ENCODE results near the gene USHBP1. TPM values are rescaled to one million over a fixed set of nuclear protein-coding genes. Genes with fewer than 3 reads are reported as not detected.

The USHBP1 gene
- polyA plus RNA-seq, 6 donors from 2014 or later, result not detected

- peaks cover 0 to 2% (median 0%) of the 10 kb centered on the region in 7 donors for H3K9me3 Mint-ChIP-seq
- peak within 1 kb of the TSS; percentile 95 to 99 (median 98) for H3K27ac Mint-ChIP-seq
- peaks cover 6 to 26% (median 8%) of the 10 kb centered on the region in 3 donors for H3K4me1 Mint-ChIP-seq
- H3K36me3 Mint-ChIP-seq, result peaks cover 8 to 18% of the 10 kb centered on the region in 2 donors
- peak within 1 kb of the TSS; percentile 82 to 98 (median 92) for H3K4me3 Mint-ChIP-seq
- DNase-seq, result peak; percentile 86
- H3K27me3 Mint-ChIP-seq, result no peaks in the 10 kb centered on the region
- ATAC-seq (ENCODE audit: low read depth in 2 of 2), result peak; percentile 97 to 98
Observed at GRCh38 chr19:17215127-17215971, 49.2 kb downstream of the USHBP1 start, which contains the start of gene USE1. Gene USE1, plus strand, starts transcription at chr19:17215357. Its CDS starts 49 bp downstream, at chr19:17215406.

DNA sequence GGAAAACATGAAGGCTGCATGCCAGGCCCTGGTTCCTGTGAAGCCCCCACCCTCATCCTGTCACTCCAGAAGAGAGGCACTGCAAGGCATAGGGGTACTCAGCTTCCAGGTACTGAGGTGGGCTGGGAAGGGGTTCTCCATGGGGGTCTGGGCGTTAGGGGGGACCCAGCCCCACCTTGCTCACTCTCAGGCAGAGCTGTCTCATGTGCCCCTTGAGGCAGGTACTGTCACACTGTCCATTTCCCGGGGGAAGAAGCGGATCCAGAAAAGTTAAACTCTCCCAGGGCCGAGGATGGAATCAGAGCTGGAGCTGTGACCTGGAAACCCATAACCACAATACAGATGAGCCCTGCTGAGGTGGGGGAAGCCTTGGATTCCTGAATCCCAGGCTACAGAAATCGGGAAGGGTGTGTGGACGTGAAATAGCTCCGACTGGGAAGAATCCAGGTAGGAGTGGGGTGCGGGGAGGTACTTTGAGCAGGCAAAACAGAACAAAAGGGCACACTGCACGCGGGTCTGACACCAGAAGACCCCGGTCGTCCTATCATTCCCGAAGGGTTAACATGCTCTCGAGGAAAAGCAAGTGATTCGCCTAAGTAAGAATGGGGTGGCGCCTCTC, 49.9 kb downstream of the USHBP1 start:
- Mint-ChIP-seq H3K36me3 (peaks cover 8 to 18% of the 10 kb centered on the region in 2 donors), H3K4me3 (peak overlapping the region; percentile 82 to 98 (median 92)), H3K9me3 (peaks cover 0 to 2% (median 0%) of the 10 kb centered on the region in 7 donors), H3K27me3 (no peaks in the 10 kb centered on the region), H3K27ac (peak overlapping the region; percentile 95 to 99 (median 98)), H3K4me1 (peaks cover 11 to 28% (median 13%) of the 10 kb centered on the region in 3 donors)
- DNase-seq, result no peak
- no peak for ATAC-seq (ENCODE audit: low read depth in 2 of 2)

- peaks cover 16 to 30% (median 19%) of the 10 kb centered on the region in 3 donors for H3K4me1 Mint-ChIP-seq
- ATAC-seq (ENCODE audit: low read depth in 2 of 2), result no peak
- H3K27me3 Mint-ChIP-seq, result no peaks in the 10 kb centered on the region
- H3K36me3 Mint-ChIP-seq, result peaks cover 5 to 17% of the 10 kb centered on the region in 2 donors
- H3K9me3 Mint-ChIP-seq, result no peaks in the 10 kb centered on the region
- DNase-seq, result no peak
- H3K4me3 Mint-ChIP-seq, result peak overlapping the region in 4 of 8 donors; percentile 10 to 76 (median 32)
- peak overlapping the region in 1 of 6 donors; percentile 87 for H3K27ac Mint-ChIP-seq
Observed at GRCh38 chr19:17213334-17213733, 51.2 kb downstream of the USHBP1 start.

- Mint-ChIP-seq H3K4me3 (no peak overlapping the region), H3K27me3 (no peaks in the 10 kb centered on the region), H3K9me3 (no peaks in the 10 kb centered on the region), H3K27ac (no peak overlapping the region), H3K36me3 (peaks cover 9 to 19% of the 10 kb centered on the region in 2 donors), H3K4me1 (peaks cover 16 to 30% (median 19%) of the 10 kb centered on the region in 3 donors)
- no peak for ATAC-seq (ENCODE audit: low read depth in 2 of 2)
- no peak for DNase-seq
Observed at GRCh38 chr19:17211547-17212446, 52.7 kb downstream of the USHBP1 start.

- Mint-ChIP-seq H3K27me3 (no peaks in the 10 kb centered on the region), H3K36me3 (peaks cover 9 to 16% of the 10 kb centered on the region in 2 donors), H3K9me3 (no peaks in the 10 kb centered on the region), H3K4me1 (peaks cover 15 to 21% (median 18%) of the 10 kb centered on the region in 3 donors), H3K27ac (peak overlapping the region in 1 of 6 donors; percentile 79), H3K4me3 (no peak overlapping the region)
- ATAC-seq (ENCODE audit: low read depth in 2 of 2) (no peak), DNase-seq (no peak)
Observed at GRCh38 chr19:17210296-17210695, 54.2 kb downstream of the USHBP1 start.

- Mint-ChIP-seq H3K36me3 (peaks cover 9 to 16% of the 10 kb centered on the region in 2 donors), H3K27me3 (no peaks in the 10 kb centered on the region), H3K4me1 (peaks cover 11 to 13% (median 11%) of the 10 kb centered on the region in 3 donors), H3K4me3 (no peak overlapping the region), H3K9me3 (no peaks in the 10 kb centered on the region), H3K27ac (peak overlapping the region in 1 of 6 donors; percentile 79)
- ATAC-seq (ENCODE audit: low read depth in 2 of 2), result peak; percentile 26 to 46
- no peak for DNase-seq
Observed at GRCh38 chr19:17209126-17210036, 55.2 kb downstream of the USHBP1 start.

DNA sequence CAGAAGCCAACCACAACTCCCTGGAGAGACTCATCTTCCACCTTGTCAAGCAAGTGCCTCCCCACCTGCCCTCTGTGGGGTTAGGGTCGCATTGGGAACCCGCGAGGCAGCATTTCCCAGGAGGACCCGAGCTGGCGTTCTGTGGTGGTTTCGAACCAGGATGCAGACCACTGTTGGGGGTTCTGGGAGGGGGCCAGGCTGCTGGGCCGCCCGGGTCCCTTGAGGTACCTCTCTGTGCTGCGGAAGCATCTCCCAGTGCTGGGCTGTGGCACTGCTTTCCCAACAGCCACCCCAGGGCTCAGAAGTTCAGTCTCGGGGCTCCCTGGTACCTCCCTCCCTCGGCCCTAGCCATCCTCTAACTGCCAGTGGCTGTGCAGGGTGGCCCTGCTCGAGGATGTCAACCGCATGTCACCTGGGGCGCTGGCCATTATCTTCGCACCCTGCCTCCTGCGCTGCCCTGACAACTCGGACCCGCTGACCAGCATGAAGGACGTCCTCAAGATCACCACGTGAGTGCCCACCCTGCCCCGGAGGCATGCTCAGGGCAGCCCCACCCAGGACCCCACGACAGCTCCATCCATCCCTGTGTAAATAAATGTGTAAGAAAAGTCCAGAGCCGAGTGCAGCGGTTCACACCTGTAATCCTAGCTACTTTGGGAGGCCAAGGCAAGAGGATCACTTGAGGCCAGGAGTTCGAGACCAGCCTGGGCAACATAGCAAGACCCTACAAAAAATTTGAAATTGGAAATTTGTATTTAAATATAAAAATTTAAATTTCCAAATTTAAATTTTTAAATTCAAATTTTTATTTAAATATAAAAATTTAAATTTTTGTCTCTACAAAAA, 57.6 kb downstream of the USHBP1 start:
- no peak for ATAC-seq (ENCODE audit: low read depth in 2 of 2)
- Mint-ChIP-seq H3K9me3 (no peaks in the 10 kb centered on the region), H3K27me3 (no peaks in the 10 kb centered on the region), H3K4me3 (no peak overlapping the region), H3K36me3 (peaks cover 9 to 24% of the 10 kb centered on the region in 2 donors), H3K4me1 (peaks cover 6 to 11% (median 11%) of the 10 kb centered on the region in 3 donors), H3K27ac (no peak overlapping the region)
- DNase-seq, result no peak

GRCh38 chr19:17205237-17206140, 59.1 kb downstream of the USHBP1 start:
- H3K36me3 Mint-ChIP-seq, result peaks cover 9 to 31% of the 10 kb centered on the region in 2 donors
- H3K27ac Mint-ChIP-seq, result peak overlapping the region in 3 of 6 donors; percentile 34 to 74 (median 69)
- ATAC-seq (ENCODE audit: low read depth in 2 of 2) (peak; percentile 76 to 79), DNase-seq (peak; percentile 46)
- peaks cover 5 to 11% (median 11%) of the 10 kb centered on the region in 3 donors for H3K4me1 Mint-ChIP-seq
- H3K4me3 Mint-ChIP-seq, result no peak overlapping the region
- no peaks in the 10 kb centered on the region for H3K27me3 Mint-ChIP-seq
- H3K9me3 Mint-ChIP-seq, result no peaks in the 10 kb centered on the region

- Mint-ChIP-seq H3K4me1 (peaks cover 0 to 3% (median 0%) of the 10 kb centered on the region in 3 donors), H3K9me3 (no peaks in the 10 kb centered on the region), H3K4me3 (no peak overlapping the region), H3K27me3 (no peaks in the 10 kb centered on the region), H3K36me3 (peaks cover 10 to 22% of the 10 kb centered on the region in 2 donors), H3K27ac (peak overlapping the region in 2 of 6 donors; percentile 71 to 79)
- no peak for DNase-seq
- no peak for ATAC-seq (ENCODE audit: low read depth in 2 of 2)
Observed at GRCh38 chr19:17202713-17203112, 61.8 kb downstream of the USHBP1 start.

- Mint-ChIP-seq H3K36me3 (peaks cover 9 to 22% of the 10 kb centered on the region in 2 donors), H3K9me3 (no peaks in the 10 kb centered on the region), H3K27me3 (no peaks in the 10 kb centered on the region), H3K27ac (peak overlapping the region in 4 of 6 donors; percentile 14 to 79 (median 72)), H3K4me1 (peaks cover 1 to 7% (median 3%) of the 10 kb centered on the region in 3 donors), H3K4me3 (no peak overlapping the region)
- ATAC-seq (ENCODE audit: low read depth in 2 of 2) (peak in 1 of 2 donors; percentile 29), DNase-seq (no peak)
Observed at GRCh38 chr19:17202249-17202648, 62.3 kb downstream of the USHBP1 start.
